Measurements from ENCODE around the gene MTFR1L.

- TF ChIP-seq POLR2A (IDR thresholded peaks at IDR 0.05): no peak
- no peak for TF ChIP-seq POLR2AphosphoS5 (IDR thresholded peaks at IDR 0.05; ENCODE audit: insufficient read depth in 1 of 2, low read depth in 1 of 2)
These were observed 15.1 kb downstream of the MTFR1L start for GRCh38 chr1:25834894-25835293.

Data from vagina (tissue), 2 donors.